Measurements from ENCODE around the gene GADL1. TPM values are rescaled to one million over a fixed set of nuclear protein-coding genes. Genes with fewer than 3 reads are reported as not detected.

Gene GADL1
- total and polyA plus RNA-seq, 2 experiments from 2014 or later: 0.13 TPM; not detected in 1

- 84% methylated on average over 5 of the region's 5 CpGs for WGBS (ENCODE audit: low lambda C conversion rate, missing lambda C conversion rate)
- H3K9me3 ChIP-seq (ENCODE audit: low read depth): no peaks in the 10 kb centered on the region
- DNase-seq (ENCODE audit: low spot score): no peak
Observed at GRCh38 chr3:30777426-30778113, 116.9 kb downstream of the GADL1 start.

DNA sequence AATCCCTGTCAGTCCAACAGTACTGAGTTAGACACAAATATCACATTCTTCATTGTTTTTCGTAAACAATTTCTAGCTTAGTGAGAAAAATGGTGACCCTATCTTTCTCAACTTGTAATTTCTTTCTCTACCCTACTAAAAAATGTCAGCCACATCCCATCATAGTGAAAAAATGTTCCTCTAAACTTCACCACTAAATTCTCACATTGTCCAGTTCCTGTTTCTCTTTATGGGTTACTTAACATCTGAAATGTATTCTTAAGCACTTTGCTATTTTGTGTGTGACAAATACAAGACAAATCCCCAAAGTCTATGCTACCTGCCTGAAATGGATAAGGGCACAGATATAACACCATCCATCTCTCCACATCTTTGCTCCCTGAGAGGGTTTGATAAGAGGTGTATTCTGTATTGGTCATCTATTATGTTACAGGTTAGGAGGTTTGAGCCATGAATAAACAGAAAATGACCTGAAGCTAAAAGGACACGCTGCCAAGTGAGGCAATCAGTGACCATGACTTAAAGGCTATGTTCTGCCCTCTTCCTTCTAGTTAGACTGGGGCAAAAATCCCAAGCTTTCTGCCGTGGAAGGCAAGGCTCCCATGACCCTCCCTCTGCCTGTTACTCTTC, 118.2 kb downstream of the GADL1 start:
- Histone ChIP-seq H3K27ac (no peak overlapping the region), H3K4me1 (ENCODE audit: insufficient read depth) (no peaks in the 10 kb centered on the region), H3K36me3 (replicated peaks; ENCODE audit: insufficient read depth, low read depth) (no peaks in the 10 kb centered on the region), H2AFZ (no peak overlapping the region), H3K9me3 (ENCODE audit: low read depth) (no peaks in the 10 kb centered on the region), H3K4me3 (no peak overlapping the region), H4K20me1 (ENCODE audit: insufficient read depth, poor library complexity, severe bottlenecking) (no peaks in the 10 kb centered on the region), H3K79me2 (no peaks in the 10 kb centered on the region), H3K9me2 (replicated peaks; ENCODE audit: insufficient read depth) (no peaks in the 10 kb centered on the region), H3K4me2 (no peak overlapping the region), H3K27me3 (no peaks in the 10 kb centered on the region)
- TF ChIP-seq EZH2phosphoT487 (IDR thresholded peaks at IDR 0.05; ENCODE audit: low read depth, severe bottlenecking, unreplicated experiment): no peak
- no peak for TF ChIP-seq CTCF (IDR thresholded peaks at IDR 0.05; ENCODE audit: poor library complexity)
- 51% methylated on average over 3 of the region's 3 CpGs for WGBS (ENCODE audit: low lambda C conversion rate, missing lambda C conversion rate)
- no peak for DNase-seq (ENCODE audit: low spot score)

More at GRCh38 chr3:30777426-30778113, 116.9 kb downstream of the GADL1 start:
- no peaks in the 10 kb centered on the region for H3K4me1 ChIP-seq (ENCODE audit: insufficient read depth)
- TF ChIP-seq EZH2phosphoT487 (IDR thresholded peaks at IDR 0.05; ENCODE audit: low read depth, severe bottlenecking, unreplicated experiment) (no peak), CTCF (IDR thresholded peaks at IDR 0.05; ENCODE audit: poor library complexity) (no peak), EZH2 (IDR thresholded peaks at IDR 0.05; ENCODE audit: borderline replicate concordance) (no peak)
- H3K36me3 ChIP-seq (replicated peaks; ENCODE audit: insufficient read depth, low read depth): no peaks in the 10 kb centered on the region
- no peak overlapping the region for H3K4me3 ChIP-seq
- H3K9me2 ChIP-seq (replicated peaks; ENCODE audit: insufficient read depth): no peaks in the 10 kb centered on the region
- H2AFZ ChIP-seq: no peak overlapping the region
- H3K27me3 ChIP-seq: no peaks in the 10 kb centered on the region
- H3K79me2 ChIP-seq: no peaks in the 10 kb centered on the region
- no peak overlapping the region for H3K4me2 ChIP-seq
- H3K27ac ChIP-seq: no peak overlapping the region
- H4K20me1 ChIP-seq (ENCODE audit: insufficient read depth, poor library complexity, severe bottlenecking): no peaks in the 10 kb centered on the region

- Histone ChIP-seq H3K4me1 (ENCODE audit: insufficient read depth) (no peaks in the 10 kb centered on the region), H3K79me2 (no peaks in the 10 kb centered on the region), H3K4me2 (no peak overlapping the region), H3K36me3 (replicated peaks; ENCODE audit: insufficient read depth, low read depth) (no peaks in the 10 kb centered on the region), H3K9me3 (ENCODE audit: low read depth) (no peaks in the 10 kb centered on the region), H3K4me3 (no peak overlapping the region), H3K9me2 (replicated peaks; ENCODE audit: insufficient read depth) (no peaks in the 10 kb centered on the region), H3K27ac (no peak overlapping the region), H2AFZ (no peak overlapping the region), H4K20me1 (ENCODE audit: insufficient read depth, poor library complexity, severe bottlenecking) (no peaks in the 10 kb centered on the region), H3K27me3 (no peaks in the 10 kb centered on the region)
- WGBS (ENCODE audit: low lambda C conversion rate, missing lambda C conversion rate): 71% methylated on average over 10 of the region's 10 CpGs
- DNase-seq (ENCODE audit: low spot score): no peak
- TF ChIP-seq CTCF (IDR thresholded peaks at IDR 0.05; ENCODE audit: poor library complexity): no peak
- no peak for TF ChIP-seq EZH2phosphoT487 (IDR thresholded peaks at IDR 0.05; ENCODE audit: low read depth, severe bottlenecking, unreplicated experiment)
- TF ChIP-seq EZH2 (IDR thresholded peaks at IDR 0.05; ENCODE audit: borderline replicate concordance): no peak
Observed at GRCh38 chr3:30775040-30775439, 119.4 kb downstream of the GADL1 start.

Measured in hepatocyte (in vitro differentiated cells).